EH (cell line): ENCODE data around the gene GRM1.
A peak's percentile ranks its signal among the peaks of the same experiment; 100 is the strongest.

Source experiments
- DNase-seq: peaks from one replicate; pipeline ENCODE4 v3.0.0-alpha.2; 2015; ENCODE audit warnings: low read depth

The GRM1 gene

GRCh38 chr6:146277142-146277541 is 248.3 kb downstream of the GRM1 start:
- DNase-seq, result no peak

GRCh38 chr6:146281651-146282362 is 252.9 kb downstream of the GRM1 start:
- no peak for DNase-seq

GRCh38 chr6:146282837-146283236 is 254.0 kb downstream of the GRM1 start:
- no peak for DNase-seq

- no peak for DNase-seq
Measured at GRCh38 chr6:146284311-146284710, 255.4 kb downstream of the GRM1 start.

GRCh38 chr6:146286961-146287360 is 258.1 kb downstream of the GRM1 start:
- no peak for DNase-seq

- DNase-seq, result peak; percentile 82
Measured at GRCh38 chr6:146287691-146288369, 259.0 kb downstream of the GRM1 start.

- DNase-seq, result peak; percentile 85
Measured at GRCh38 chr6:146289816-146290588, 261.1 kb downstream of the GRM1 start.

- DNase-seq, result no peak
Measured at GRCh38 chr6:146290589-146290901, 261.7 kb downstream of the GRM1 start.

- DNase-seq, result peak; percentile 27
Measured at GRCh38 chr6:146292506-146292905, 263.6 kb downstream of the GRM1 start.

GRCh38 chr6:146295695-146296094 is 266.8 kb downstream of the GRM1 start:
- no peak for DNase-seq

- no peak for DNase-seq
Measured at GRCh38 chr6:146297815-146298214, 269.0 kb downstream of the GRM1 start.

GRCh38 chr6:146300521-146300920 is 271.7 kb downstream of the GRM1 start:
- DNase-seq, result no peak

GRCh38 chr6:146301764-146302163 is 272.9 kb downstream of the GRM1 start:
- no peak for DNase-seq

- DNase-seq, result no peak
Measured at GRCh38 chr6:146302994-146303393, 274.1 kb downstream of the GRM1 start.

GRCh38 chr6:146304181-146304580 is 275.3 kb downstream of the GRM1 start:
- DNase-seq, result no peak

- DNase-seq, result no peak
Measured at GRCh38 chr6:146305092-146305491, 276.2 kb downstream of the GRM1 start.

- no peak for DNase-seq
Measured at GRCh38 chr6:146305951-146306350, 277.1 kb downstream of the GRM1 start.

GRCh38 chr6:146310628-146311027 is 281.8 kb downstream of the GRM1 start:
- DNase-seq, result no peak

GRCh38 chr6:146311079-146311478 is 282.2 kb downstream of the GRM1 start:
- DNase-seq, result no peak

- DNase-seq, result no peak
Measured at GRCh38 chr6:146312608-146313007, 283.7 kb downstream of the GRM1 start.

GRCh38 chr6:146315381-146316174 is 286.7 kb downstream of the GRM1 start:
- DNase-seq, result no peak

- DNase-seq, result no peak
Measured at GRCh38 chr6:146316175-146316495, 287.3 kb downstream of the GRM1 start.

GRCh38 chr6:146331013-146331412 is 302.2 kb downstream of the GRM1 start:
- no peak for DNase-seq
